HG03520 (cell line): ENCODE results near the gene TRIL.

Experiments used
- ATAC-seq: cut with Tn5 transposase; IDR thresholded peaks from one replicate; pipeline ENCODE4 v1.9.1; 2021; ENCODE audit warnings: mild to moderate bottlenecking, moderate library complexity; ENCODE audit not compliant: unreplicated experiment

TRIL gene, protein sequence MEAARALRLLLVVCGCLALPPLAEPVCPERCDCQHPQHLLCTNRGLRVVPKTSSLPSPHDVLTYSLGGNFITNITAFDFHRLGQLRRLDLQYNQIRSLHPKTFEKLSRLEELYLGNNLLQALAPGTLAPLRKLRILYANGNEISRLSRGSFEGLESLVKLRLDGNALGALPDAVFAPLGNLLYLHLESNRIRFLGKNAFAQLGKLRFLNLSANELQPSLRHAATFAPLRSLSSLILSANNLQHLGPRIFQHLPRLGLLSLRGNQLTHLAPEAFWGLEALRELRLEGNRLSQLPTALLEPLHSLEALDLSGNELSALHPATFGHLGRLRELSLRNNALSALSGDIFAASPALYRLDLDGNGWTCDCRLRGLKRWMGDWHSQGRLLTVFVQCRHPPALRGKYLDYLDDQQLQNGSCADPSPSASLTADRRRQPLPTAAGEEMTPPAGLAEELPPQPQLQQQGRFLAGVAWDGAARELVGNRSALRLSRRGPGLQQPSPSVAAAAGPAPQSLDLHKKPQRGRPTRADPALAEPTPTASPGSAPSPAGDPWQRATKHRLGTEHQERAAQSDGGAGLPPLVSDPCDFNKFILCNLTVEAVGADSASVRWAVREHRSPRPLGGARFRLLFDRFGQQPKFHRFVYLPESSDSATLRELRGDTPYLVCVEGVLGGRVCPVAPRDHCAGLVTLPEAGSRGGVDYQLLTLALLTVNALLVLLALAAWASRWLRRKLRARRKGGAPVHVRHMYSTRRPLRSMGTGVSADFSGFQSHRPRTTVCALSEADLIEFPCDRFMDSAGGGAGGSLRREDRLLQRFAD

DNA sequence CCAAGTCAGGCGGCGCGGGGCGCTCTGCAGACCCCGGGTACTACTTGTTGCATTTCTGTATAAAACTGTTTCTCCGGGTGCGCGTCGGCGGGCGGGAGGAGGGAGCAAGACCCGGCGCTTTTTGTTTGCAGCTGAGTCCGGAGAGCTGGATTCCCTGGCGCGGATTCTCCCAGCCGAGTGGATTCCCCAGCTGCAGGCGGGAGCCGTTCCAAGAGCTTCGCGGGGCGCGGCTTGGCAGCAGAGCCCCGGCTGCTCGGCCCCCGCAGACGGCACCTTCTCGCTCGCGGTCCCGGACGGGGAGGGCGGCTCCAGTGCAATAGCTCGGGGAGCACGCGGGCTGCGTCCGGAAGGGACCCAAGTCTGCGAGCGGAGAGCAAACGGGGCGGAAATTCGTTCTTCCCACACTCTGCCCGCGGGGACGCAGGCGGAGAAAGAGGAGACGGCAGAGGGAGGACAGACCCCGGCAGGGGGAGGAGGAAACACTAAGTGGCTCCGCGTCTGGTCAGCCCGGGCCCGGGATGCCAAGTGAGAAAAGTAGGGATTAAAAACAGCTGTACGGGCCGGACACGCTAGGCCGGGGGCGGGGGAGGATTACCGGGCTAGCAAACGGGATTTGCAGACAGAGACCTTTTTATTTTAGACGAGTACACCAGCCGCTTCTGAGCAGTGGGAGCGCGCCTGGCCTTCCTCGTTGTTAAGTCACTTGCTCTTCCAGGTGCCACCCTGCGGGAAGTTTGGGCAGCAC, at the start of gene TRIL:
TRIL (minus strand) TSS at position 96 of the 745 bp plus-strand sequence. CDS start 284 bp downstream, outside the sequence.
- ATAC-seq: no peak

DNA sequence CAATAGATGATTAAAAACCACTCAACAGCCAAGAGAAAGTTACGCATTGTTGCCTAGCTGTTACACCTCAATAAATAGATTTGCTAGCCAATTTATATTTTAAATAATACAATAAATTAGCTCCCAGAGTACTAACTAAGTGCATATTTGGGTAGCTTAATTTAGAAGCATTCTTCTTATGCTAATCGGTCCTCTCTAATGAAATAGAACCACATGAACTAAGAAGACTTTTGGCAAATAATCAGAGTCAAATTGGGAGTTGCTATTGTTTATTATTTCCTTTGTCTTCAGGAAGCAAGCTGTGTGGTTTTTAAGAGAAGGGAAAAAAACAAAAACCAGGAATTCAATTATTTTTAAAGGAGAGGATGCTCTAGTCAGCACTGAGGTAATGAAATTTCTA, 49.0 kb upstream of the TRIL start:
- no peak for ATAC-seq

DNA sequence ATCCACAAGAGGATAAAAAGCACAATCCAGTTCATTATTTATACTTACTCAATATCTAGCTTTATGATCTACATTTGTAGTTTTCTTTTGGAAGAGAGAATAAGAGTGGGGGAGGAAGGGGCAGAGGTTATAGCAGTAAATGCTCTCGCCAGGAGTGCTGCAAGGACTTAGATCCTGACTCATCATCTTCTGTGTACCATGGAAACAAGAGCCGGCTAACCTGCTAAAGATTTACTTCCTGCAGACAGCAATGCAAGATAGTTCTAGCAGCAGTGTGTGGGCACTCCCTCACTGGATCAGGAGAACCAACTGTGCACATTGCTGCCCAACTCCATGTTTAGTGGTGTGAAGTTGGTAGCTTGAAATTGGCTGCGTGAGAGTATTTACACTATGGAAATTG, 47.7 kb upstream of the TRIL start:
- no peak for ATAC-seq

DNA sequence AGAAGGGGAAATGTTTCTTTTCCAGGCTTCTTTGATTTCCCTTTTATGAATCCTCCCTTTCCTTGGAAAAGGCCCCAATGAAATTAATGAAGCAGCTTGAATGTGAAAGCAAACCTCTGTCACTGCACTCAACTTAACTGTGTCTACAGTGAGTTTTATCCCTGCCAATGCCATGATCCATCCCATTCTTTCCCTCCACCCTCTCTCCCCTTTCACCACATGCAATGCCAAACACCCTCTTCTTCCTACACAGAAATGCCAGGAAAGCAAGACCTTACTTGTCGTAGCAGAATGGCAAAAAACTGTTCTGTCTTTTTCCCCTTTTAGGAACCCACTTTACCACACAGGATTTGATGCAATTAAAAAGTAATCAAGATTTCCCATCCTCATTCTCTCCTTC, 47.3 kb upstream of the TRIL start:
- no peak for ATAC-seq

DNA sequence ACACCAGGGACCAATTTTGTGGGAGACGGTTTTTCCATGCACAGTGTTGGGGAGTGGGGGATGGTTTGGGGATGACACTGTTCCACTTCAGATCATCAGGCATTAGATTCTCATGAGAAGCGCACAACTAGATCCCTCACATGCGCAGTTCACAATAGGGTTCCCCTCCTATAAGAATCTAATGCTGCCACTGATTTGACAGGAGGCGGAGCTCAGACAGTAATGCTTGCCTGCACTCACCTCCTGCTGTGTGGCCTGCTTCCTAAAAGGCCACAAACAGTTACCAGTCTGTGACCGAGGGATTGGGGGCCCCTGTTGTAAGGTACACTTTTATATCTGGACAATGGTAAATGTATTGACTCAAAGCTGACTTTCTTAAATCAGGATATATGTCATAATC, 45.6 kb upstream of the TRIL start:
- no peak for ATAC-seq

DNA sequence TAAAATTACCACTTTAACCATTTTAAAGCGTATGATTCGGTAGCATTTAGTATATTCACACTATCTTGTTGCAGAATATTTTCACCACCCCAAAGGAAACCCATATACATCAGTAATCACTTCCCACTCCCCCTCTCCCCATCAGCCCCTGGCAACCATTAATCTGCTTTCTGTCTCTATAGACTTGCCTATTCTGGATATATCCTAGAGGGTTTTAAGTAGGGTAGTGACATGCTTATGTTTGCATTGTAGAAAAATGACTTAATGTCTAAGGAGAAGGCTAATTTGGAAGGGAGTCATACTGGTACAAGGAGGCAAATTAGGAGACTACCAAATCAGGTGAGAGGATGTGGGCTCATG, 42.6 kb upstream of the TRIL start:
- ATAC-seq: no peak

DNA sequence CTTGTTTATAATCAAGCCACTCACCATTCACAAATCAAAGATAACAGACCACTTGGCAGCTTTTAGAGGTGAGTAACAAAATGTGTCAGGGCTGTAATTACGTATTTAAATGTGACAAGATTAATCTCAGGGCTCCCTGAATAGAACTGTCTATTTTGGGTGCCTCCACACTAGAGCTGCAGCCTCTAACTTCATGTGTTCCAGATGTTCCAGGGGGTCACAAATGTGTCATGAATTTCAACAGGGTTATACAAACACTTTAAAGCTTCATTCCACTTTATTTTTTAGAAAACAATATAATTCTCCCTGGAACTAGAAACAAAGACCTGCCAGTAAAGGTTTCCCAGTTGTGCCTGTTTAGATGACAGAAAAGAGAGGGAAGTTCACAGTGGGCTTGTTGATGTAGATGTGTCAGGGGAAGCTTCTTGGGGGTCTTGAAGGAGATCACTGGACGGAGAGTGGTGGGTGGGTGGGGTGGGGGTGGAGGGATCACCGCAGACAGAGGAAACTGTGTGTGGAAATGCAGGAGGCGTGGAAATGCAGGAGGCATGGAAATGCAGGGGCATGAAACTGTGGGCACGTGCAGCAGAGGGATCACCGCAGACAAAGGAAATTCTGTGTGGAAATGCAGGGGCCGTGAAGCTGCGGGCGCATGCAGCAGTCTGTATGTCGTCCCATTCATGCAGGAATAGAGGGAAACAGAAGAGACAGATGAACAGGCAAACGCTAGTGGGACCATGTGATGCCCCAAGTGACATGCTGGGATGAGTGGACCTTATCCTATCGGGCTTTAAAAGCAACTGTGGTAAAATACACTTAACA, 42.0 kb upstream of the TRIL start:
- ATAC-seq: no peak

DNA sequence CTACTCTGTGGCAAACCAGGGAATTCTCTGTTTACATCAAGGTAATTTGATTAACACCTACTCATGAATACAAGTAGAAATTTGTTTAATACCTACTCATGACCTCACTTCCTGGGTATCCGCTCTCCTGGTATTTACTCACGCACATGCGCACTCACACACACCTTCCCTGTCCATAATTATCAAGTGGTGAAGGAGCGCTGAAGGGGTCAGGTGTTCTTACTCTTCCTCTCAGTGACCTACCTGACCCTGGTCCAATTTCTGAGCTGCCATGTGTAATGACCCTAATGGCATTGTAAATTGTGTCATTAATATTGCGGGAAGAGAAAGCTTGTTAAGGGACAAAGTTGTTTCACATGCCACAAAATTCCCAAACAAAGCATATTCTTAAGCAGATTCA, 41.3 kb upstream of the TRIL start:
- ATAC-seq: no peak

DNA sequence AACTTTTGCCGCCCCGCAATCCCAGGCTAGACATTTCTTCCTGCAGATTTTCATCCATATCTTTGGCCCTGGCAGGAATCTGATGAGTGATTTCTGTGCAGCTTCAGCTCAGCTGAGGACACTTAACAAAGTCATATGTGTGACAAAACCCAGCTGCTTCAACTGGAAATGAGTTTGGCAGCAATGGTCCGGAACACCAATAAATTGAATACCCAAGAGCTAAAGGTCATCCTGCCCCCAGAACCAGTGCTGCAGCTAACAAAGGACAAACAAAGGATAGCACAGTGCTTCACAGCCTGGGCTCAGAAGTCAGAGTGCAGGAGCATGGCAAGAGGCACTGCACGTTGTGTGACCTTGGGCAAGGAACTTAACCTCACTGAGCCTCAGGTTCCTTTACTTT, 40.0 kb upstream of the TRIL start:
- ATAC-seq: no peak

DNA sequence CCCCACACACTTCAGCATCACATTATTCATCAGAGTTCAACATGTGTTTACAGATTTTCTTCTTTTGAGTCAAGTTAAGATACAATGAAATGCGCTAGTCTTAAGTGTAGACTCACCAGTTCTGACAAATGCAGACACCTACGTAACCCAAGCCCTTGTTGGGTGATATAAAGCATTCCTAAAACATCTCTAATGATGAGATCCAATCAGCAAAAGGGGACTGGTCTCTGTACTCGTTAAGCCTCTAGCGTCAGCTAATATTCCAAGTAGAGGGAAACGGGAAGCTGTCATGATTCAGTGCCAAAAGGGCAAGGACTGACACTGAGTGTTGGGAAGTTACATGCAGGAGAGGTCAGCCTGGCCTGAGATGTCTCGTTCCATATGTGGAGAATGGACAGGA, 38.7 kb upstream of the TRIL start:
- ATAC-seq: no peak

DNA sequence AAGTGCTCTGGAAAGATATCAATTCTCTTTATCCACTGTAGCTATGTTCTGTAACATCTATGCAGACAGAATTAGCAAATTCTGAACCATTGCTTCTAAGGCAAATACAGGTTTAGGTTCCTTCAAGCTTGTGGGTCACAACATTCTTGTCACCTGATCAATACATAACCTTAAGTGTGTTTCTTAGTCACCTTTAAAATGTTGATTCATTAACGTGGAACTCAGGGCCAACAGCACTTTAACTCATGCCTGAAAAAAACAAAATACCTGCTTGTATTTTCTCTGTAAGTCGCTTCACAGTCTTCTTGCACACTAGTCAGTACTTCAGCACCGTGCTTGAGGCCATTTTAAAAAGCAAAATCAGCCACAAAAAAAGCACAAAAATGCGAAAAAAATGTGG, 35.2 kb upstream of the TRIL start:
- no peak for ATAC-seq

DNA sequence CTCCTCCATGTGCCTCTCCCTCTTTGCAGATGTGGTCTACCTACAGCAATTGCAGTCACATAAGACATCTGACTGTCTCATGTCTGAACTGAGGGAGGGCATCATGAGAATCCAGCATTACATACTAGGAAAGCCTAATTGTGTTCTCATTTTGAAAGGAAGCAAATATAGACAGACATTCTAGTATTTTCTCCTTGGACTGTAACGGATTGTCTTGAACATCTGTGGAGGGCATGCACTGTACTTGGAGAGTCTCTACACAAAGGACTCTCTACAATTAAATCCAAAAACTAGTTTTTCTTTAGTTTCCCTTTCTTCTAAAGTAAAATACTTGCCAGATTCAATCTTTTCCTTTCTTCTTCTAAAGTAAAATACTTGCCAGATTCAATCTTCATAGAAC, 34.7 kb upstream of the TRIL start:
- ATAC-seq: no peak

DNA sequence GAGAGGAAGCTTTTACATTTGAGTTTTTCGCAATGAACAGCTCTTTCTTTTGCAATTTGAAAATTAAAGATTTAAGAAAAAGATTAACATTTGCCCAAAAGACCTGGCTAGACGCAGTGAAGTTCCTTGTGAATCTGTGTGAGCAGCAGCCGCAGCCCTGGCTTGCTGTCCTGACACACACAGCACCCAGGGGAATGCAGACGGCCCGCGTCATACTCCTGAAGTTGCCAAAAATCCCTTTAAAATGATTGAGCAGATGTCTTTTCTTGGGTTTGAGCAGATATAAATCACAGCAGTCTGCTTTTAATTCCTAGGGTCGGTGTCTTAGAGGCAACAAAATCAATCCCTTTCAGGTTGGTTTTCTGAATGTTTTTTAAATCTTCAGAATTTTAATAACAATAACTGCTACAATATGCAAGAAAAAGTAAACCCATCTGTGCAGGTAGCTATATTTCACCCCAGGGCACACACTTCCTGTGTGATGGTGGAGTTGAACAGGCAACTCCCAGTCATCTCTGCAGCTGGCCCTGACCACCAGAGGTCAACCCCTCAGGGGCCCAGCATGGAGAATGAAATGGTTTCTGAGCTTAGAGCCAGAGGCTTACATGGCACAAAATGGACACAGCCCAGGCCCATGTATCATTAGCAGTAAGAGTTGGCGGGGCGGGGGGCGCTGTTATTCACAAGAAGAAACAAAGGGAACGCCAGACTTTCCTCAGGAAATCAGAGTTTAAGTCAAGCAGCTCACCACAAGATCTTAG, 32.2 kb upstream of the TRIL start:
- ATAC-seq: no peak

DNA sequence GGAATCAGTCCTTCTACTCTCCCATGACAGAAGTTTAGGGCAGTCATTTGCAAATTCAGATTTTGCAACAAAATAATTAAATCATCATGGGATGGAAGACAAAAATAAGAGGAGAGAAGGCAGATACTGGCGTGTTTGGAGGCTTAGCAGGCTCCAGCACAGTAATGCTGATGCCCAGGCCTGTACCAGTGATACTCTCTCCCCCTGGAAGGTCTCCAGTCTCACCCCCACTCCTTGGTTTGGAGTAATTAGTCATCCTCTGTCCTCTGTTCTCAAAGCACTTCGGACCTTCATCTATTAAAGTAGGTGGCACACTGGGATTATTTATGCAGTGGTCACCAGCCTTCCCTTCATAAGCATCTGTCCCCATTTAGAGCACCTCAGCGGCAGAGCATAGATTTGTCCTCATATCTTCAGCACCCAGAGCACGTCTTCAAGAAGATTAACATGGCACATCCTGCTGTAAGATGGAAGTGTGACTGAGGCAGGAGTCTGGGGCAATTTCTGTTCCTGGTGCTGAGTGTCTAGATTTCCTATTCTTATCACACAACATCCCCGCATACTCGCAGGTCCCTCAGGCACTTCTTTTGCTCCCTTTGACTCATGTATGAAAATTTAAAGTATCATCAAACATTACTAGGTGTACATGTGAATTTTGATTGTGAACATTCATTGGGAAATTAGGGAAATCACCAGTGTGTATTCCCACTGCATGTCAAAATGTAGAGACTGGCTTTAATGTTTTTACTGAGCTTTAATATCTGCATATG, 31.3 kb upstream of the TRIL start:
- ATAC-seq: no peak

DNA sequence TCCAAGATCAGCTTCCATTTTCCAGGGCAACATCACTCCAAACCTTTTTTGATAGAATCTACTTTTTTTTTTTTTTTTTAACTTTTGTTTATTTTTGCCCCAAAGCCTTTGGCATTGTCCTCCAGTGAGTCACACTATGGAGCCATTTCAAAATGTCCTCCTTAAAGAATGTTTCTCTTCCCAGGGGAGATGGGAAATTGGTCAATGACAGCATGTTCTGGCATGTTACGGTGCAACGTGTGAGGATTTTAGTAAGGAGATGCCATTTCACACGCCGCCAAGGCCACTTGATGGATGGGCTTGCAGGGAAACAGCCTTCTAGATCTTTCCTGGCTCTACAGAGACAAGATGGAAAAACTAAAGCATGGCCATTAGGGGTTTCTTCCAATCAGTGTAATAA, 30.7 kb upstream of the TRIL start:
- ATAC-seq: no peak

DNA sequence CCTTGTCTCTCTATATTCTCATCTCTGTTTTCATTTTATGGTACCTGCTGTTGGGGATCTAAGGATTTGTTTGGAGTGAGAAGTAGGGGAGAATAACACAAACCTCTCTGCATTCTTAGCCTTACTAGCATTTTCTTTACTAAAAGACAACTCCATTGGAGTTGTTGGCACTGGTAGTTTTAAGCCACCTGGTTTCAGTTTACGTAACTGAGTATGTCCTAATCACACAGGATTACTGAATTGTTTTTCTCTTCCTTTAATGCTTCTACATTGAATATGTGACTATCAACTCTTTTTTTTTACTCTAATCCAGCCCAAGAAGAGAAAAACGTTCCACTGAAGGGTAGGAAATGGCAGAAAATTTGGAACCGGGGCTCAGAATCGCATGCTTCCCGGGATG, 30.0 kb upstream of the TRIL start:
- ATAC-seq: no peak

DNA sequence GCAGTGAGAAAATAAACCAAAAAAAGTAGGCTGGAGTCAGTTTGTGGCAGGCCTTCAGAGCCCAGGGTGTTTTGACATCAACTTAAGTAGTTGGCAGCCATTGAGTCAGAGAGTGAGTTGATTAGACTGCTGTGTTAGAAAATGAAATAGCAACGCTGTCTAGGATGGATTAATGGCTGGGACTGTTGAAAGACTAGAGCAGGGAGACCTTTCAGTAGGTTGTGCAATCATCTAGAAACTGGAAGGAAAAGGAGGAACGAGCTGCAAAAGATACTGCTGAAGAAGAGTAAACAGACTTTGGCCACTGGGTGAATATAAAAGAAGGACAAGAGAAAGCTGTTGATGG, 28.6 kb upstream of the TRIL start:
- ATAC-seq: no peak

DNA sequence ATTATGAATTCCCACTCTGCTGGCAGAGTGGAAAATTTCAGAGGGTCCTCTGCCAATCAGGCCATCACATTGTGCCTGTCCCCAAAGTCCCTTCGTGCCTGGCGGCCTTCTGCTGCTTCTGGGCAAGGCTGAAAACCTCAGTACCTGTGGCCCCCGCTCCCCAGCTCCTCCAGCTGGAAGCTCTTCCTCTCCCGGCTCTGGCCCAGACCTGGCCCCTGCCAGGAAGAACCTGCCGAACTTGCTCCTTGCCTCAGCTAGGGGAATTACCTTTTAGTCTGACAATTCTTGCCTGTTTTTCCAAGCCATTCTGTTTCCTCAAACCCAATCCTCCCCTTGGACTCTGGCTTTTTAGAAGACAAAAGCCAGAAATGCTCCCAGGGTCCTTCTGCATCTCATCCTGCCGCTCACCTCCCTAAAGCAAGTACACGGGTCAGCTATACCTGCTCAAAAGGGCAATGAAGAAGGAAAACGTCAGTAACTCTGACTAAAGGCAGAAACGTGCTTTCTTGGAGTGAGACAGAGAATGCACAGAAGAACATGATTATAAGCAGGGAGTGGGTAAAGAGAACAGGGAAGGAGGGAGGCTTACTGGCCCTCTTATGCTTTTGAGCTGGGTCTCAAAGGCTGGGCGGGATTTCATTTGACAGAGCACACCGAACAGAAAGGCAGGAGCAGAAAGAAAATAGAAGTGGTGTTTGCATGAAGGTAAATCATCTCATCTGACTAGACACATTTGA, 28.1 kb upstream of the TRIL start:
- ATAC-seq: no peak

DNA sequence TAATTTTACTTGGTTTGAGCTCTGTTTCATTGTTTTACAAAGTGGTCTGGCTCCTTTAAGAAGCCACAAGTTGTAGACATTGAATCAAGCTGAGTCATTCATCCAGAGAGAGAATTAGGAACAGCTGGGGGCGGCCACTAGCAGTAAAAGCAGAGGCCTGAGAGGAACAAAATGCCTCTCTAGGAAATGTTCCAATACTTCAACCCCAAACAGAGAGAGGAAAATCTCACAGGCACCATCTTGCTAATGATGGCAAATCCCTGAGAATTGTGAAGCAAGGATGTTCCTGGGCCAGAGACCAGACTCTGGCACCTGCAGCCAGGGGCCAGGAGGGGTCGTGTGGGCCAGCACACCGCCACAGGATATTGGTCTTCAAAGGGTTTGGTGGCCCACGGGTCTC, 26.5 kb upstream of the TRIL start:
- no peak for ATAC-seq
